Activated T-cell treated with anti-CD3 and anti-CD28 coated beads, Interleukin-2, amount 50 U/mL, for 4 hours (primary cell): ENCODE results near the gene MINAR1. TPM values are rescaled to one million over a fixed set of nuclear protein-coding genes. Genes with fewer than 3 reads are reported as not detected.
"Not testable (repeated sequence)": the region's sequence is repeated elsewhere in the genome, so short reads cannot be mapped to it uniquely, and the experiment has no call there.

Experiments
- ATAC-seq, 2 donors: fragments of 200-7000 bp; cut with Tn5 transposase; one replicate each; pipeline ENCODE4 v1.10.0; 2021
- DNase-seq: peaks from one replicate; pipeline ENCODE4 v3.0.0-alpha.2; 2020
- H3K27me3 Mint-ChIP-seq: one replicate; pipeline ENCODE4 v1.8.0; 2021; ENCODE audit warnings: low read depth, mixed read lengths
- H3K36me3 Mint-ChIP-seq: one replicate; pipeline ENCODE4 v1.8.0; 2022; ENCODE audit warnings: mixed read lengths; ENCODE audit not compliant: insufficient read depth
- H3K4me1 Mint-ChIP-seq: one replicate; pipeline ENCODE4 v1.8.0; 2021; ENCODE audit warnings: low read depth, mixed read lengths
- H3K4me3 Mint-ChIP-seq: one replicate; pipeline ENCODE4 v1.8.0; 2021; ENCODE audit warnings: mild to moderate bottlenecking, moderate library complexity, mixed read lengths
- H3K9me3 Mint-ChIP-seq: one replicate; pipeline ENCODE4 v1.8.0; 2021; ENCODE audit warnings: mixed read lengths
- total RNA-seq, 3 donors: library from RNA; stranded (reverse); gene quantifications; one replicate each; pipeline ENCODE4 v1.2.1, GENCODE V29; 2021

Gene MINAR1
- total RNA-seq, 3 donors from 2014 or later = 0.42 to 0.63 (median 0.43) TPM

DNA sequence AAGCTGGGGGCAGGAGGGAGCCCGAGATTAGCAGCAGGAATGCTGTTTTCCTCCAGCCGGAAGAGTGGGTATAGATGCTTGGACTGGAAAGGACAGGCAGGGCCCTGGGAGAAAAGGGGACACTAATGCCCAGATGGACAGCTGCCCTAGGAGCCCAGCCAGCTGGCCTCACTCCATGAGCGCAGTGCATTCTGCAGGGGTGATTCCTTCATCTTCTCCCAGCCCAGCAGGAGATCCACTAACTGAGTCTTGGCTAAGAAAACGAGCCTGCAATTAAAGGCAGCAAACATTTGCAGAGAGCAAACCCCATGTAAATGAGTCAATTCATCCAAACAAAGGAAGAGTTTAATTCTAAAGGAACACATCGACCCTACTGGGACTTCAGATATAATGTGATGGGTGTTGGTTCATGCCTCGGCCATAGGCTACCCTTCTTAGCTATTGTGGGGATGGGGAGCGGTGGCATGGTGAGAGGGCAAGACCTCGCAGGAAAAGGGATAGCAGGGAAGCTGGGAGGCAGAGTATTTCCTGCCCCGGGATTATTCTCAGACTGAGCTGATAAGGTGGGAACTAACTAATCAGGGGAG lies 13.3 kb upstream of the MINAR1 start:
- Mint-ChIP-seq H3K36me3 (no peaks in the 10 kb centered on the region), H3K4me3 (no peak overlapping the region), H3K27me3 (no peaks in the 10 kb centered on the region), H3K9me3 (no peaks in the 10 kb centered on the region), H3K4me1 (no peaks in the 10 kb centered on the region)
- DNase-seq (no peak), ATAC-seq (no peak)

DNA sequence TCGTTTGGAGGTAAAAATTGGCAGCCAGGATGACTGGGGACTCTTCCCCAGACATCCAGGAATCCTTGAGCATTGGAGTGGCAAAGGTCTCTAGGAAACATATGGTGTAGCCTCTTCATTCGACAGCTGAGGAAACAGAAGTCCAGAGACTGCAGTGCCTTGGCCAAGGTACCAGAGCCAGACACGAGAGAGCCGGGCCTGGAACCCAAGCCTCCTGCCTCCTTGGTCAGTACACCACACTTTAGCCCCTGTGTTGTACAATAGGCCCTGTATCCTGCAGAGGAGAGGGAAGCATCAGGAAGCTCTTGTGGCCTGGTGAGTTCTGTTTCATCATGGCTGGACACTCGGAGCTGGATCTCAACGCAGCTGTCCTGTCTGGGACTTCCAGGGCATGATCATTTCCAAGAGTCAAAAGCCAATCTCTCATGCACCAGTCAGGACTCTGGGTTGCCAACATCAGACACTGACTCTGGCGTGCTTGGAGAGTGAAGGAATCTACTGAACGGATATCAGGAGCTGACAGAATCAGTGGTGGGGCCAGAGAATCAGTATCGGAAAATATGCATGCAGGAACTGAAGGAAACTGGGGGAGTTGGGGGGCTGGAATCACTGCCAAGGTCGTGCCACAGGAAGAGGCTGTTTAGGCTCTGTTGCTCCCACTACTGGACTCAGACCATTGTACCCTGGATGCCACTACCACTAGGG lies 6.4 kb upstream of the MINAR1 start:
- Mint-ChIP-seq H3K4me1 (no peaks in the 10 kb centered on the region), H3K27me3 (peaks cover 25% of the 10 kb centered on the region), H3K36me3 (peaks cover 2% of the 10 kb centered on the region), H3K4me3 (no peak overlapping the region), H3K9me3 (no peaks in the 10 kb centered on the region)
- DNase-seq (no peak), ATAC-seq (no peak)

DNA sequence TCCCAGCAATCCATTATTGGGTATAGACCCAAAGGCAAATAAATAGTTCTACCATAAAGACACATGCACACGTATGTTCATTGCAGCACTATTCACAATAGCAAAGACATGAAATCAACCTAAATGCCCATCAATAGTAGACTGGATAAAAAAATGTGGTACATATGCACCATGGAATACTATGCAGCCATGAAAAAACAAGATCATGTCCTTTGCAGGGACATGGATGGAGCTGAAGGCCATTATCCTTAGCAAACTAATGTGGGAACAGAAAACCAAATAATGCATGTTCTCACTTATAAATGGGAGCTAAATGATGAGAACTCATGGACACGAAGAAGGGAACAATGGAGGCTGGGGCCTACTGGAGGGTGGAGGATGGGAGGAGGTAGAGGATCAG lies 5.2 kb upstream of the MINAR1 start:
- peaks cover 33% of the 10 kb centered on the region for H3K27me3 Mint-ChIP-seq
- not testable (repeated sequence) for H3K4me3 Mint-ChIP-seq, H3K36me3 Mint-ChIP-seq, H3K9me3 Mint-ChIP-seq, ATAC-seq, H3K4me1 Mint-ChIP-seq, DNase-seq

DNA sequence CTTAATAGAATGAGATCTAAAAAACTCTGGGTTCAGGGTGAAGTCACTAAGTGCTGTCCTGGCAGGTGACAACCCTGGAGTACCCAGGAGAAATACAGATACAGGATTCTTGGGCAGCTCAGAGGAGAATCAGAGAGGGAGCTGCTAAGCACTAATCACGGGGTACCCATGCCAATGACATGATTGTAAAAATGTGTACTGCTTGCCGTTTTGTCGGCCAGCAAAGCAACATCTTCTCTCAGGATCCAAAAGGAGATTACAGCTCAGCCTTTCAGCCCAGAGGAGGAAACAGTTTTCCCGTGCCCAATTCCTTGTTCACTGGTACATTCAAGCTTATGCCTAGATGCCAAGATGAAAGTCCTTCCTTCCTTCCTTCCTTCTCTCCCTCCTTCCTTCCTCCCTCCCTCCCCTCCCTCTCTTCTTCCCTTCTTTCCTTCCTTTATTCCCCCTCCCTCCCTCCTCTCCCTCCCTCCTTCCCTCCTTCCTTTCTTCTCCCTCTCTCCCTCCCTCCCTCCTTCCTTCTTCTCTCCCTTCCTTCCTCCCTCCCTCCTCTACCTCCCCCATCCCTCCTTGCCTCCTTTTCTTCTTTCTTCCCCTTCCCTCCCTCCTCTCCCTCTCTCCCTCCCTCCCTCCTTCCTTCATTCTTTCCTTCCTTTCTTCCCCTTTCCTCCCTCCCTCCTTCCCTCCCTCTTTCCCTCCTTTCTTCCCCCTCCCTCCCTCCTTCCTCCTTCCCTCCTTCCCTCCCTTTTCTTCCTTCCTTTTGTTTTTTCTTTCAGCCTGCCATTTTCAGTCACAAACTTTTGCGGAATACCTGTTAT lies 4.1 kb upstream of the MINAR1 start:
- no peaks in the 10 kb centered on the region for H3K9me3 Mint-ChIP-seq
- H3K27me3 Mint-ChIP-seq = peaks cover 40% of the 10 kb centered on the region
- peaks cover 5% of the 10 kb centered on the region for H3K4me1 Mint-ChIP-seq
- H3K36me3 Mint-ChIP-seq = peaks cover 2% of the 10 kb centered on the region
- no peak for ATAC-seq
- no peak for DNase-seq
- no peak overlapping the region for H3K4me3 Mint-ChIP-seq

DNA sequence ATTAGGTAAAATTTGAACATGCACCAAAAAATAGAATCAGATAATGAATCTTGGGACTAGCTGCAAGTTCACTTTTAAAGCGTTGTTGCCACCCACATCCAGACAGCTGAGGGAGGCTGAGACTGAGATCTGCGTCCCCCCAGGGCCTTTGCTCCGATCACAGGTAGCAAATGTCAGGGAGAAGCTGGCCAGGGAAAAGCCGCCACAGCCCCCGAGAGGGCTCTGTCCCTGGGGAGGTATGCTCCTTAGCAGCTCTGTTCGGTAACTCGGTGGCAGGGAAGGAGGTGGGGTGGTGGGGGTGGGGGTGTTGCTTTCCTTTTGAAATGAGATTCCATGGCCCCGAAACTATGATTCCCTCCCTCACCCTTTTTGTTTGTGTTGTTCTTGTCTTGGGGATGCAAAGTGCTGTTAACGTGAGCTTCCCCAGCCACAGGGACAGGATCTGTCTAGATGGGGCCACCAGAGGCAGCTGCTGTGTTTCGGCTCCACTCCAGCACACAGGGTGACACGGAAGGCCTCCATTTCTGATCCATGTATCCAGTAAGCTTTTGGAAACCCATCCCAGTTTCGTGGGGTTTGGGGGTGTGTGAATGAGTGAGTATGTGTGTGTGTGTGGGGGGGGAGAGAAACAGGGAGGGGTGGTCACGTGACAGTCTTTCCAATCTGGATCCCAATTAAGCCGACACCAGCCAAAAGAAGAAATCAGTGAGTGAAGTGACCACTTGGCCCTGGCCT lies 1.1 kb upstream of the MINAR1 start:
- DNase-seq = no peak
- Mint-ChIP-seq H3K4me3 (no peak overlapping the region), H3K36me3 (no peaks in the 10 kb centered on the region), H3K27me3 (peaks cover 63% of the 10 kb centered on the region), H3K9me3 (no peaks in the 10 kb centered on the region), H3K4me1 (peaks cover 5% of the 10 kb centered on the region)
- ATAC-seq = no peak

DNA sequence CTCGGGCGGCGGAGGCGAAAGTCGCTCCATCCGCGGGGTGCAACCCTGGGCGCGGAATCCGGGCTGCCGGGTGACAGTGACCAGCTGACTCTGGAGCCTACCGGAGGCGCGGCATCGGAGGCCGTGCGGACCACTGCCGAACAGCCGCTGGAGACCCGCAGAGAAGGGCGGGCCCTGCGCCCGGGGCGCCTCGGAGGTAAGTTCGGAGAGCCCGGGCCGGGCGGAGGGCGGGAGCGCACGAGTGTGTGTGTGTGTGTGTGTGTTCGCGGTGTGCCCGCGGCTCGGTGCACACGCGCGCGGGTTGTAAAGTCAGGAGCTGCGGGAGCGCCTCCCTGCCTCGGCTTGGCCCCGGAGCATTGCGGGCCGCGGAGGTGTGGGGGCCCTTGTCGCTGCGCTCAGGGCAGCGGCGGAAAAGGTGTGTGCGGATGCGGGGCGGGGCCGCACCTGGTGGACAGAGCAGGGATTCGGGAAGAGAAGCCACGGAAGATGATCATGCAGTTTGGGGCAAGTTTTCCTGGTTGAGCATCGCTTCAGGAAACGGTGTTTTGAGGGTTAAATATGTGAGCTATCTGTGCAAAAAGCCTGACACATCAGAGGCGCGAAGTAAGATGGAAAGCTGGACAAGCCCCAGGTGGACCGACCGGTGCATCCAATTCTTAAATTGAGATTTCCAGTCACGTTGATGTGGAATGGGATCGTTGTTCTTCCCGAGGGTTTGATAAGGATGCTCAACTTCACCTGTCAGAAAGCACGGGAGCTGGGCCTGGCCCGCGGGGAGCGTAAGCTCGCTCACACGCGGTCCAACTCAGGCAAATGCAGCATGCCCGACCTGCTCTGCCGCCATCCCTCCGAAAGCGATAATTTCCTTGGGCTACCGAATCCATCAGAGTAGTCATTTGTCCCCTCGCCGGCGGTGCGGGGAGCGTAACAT lies 474 bp downstream of the MINAR1 start:
- Mint-ChIP-seq H3K36me3 (no peaks in the 10 kb centered on the region), H3K27me3 (peaks cover 64% of the 10 kb centered on the region)
- ATAC-seq = peak; percentile 21 to 39

DNA sequence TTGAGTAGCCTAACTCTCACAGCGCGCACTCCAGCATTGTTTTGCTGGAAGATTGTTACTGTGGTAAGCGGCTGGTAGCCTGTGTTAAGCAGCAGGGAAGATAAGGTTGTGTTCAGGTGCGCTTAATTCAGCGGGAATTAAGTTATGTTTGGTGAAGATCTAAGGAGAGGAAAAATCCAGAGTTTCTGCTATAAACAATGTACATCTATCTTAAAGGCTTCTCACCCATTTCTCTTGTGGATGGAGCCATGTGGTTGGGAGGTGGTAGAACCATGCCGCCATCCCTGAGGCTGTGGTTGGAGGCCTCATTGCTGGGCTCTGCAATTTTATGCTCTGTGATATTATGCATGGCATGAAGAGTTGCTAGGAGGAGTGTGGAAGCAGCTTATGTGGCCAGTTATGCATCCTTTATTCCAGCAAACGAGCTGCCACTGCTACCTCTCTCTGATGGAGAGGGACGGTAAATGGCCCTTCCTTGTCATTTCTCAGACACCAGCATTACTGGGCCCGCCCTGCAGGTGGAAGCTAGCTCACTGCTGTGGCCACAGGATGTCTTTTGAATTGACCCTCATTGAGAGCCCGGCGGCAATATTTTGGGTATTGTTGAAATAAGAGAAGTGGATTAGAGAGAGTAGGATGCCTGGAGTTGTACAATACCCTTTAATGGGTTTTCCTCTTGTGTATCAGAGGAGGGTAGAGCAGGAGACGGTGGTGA lies 1.3 kb downstream of the MINAR1 start:
- ATAC-seq = no peak
- H3K36me3 Mint-ChIP-seq = no peaks in the 10 kb centered on the region
- DNase-seq = no peak
- no peaks in the 10 kb centered on the region for H3K9me3 Mint-ChIP-seq
- peaks cover 5% of the 10 kb centered on the region for H3K4me1 Mint-ChIP-seq
- no peak overlapping the region for H3K4me3 Mint-ChIP-seq
- H3K27me3 Mint-ChIP-seq = peaks cover 61% of the 10 kb centered on the region

More for the DNA sequence above, 474 bp downstream of the MINAR1 start:
- Mint-ChIP-seq H3K4me3 (no peak overlapping the region), H3K4me1 (peaks cover 5% of the 10 kb centered on the region), H3K9me3 (no peaks in the 10 kb centered on the region)
- no peak for DNase-seq

DNA sequence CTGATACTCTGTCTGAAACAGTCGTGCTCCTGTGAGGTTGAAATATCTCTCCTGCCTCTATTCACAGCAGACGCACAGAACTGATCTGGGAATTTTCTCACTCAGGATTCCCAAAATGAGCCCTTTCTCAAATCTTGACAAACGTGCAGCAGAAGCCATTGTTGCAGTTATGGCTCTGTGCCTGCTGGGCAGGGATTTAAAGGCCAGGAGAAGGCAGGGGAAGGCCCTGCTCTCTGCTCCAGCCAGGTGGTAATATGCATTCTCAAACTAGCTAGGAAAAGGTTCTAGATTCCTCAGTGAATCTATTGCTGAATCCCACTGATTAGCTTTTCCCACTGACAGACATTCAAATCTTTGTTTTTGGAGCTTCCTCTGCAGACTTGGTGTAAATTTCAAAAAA lies 2.2 kb downstream of the MINAR1 start:
- H3K9me3 Mint-ChIP-seq = no peaks in the 10 kb centered on the region
- ATAC-seq = no peak
- no peaks in the 10 kb centered on the region for H3K36me3 Mint-ChIP-seq
- H3K4me1 Mint-ChIP-seq = peaks cover 5% of the 10 kb centered on the region
- DNase-seq = no peak
- H3K27me3 Mint-ChIP-seq = peaks cover 54% of the 10 kb centered on the region
- no peak overlapping the region for H3K4me3 Mint-ChIP-seq

DNA sequence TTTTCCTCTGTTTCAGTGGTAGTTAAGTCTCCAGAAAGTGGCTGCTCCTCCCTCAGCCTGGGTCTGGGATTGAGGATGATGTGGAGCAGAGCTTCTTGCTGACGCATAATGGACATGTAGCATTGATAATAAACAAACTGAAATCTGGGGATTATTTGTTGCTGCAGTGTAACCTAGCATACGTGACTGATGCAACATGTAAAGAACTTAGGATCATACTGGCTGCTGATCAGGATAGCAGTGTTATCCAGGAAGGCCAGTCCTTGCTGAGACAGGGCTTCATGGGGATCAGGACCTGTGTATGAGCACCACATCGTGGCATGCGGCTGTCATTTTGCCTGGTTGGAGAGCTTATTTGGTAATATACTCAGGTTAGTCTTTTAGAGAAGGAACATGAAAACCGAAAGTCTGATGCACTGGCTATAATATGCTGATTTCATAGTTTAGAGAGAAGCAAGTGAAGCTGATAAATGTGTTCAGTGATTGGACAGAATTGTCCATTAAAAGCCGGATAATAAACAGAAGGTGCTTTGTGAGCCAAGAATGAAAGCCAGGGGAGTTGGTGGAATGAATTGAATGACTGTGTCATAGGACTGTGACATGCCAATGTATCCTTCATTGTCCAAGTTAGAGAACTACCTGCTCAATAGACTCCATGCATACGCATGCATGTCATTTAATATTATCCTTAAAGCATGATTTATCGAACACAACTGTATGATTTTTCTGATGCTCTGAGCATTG lies 4.1 kb downstream of the MINAR1 start:
- Mint-ChIP-seq H3K4me1 (peaks cover 3% of the 10 kb centered on the region), H3K4me3 (no peak overlapping the region), H3K27me3 (peaks cover 36% of the 10 kb centered on the region), H3K9me3 (no peaks in the 10 kb centered on the region), H3K36me3 (no peaks in the 10 kb centered on the region)
- no peak for ATAC-seq
- DNase-seq = no peak

DNA sequence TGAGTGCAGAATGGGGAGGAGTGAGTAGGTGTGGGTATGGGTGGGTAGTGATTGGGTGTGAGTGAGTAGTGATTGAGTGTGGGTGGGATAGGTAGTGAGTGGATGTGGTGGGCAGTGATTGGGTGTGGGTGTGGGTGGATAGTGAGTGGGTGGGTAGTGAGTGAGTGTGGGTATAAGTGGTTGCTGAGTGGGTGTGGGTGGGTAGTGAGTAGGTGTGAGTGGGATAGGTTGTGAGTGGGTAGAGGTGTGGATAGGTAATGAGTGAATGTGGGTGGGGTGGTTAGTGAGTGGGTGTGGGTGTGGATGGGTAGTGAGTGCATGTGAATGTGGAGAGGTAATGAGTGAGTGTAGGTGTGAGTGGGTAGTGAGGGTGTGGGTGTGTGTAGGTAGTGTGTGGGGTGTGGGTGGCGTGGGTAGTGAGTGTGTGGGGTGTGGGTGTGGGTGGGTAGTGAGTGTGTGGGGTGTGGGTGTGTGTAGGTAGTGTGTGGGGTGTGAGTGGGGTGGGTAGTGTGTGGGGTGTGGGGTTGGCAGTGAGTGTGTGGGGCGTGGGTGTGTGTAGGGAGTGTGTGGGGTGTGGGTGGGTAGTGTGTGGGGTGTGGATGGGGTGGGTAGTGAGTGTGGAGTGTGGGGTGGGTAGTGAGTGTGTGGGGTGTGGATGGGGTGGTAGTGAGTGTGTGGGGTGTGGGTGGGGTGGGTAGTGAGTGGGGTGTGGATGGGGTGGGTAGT lies 5.3 kb downstream of the MINAR1 start:
- no peak for DNase-seq
- H3K4me3 Mint-ChIP-seq = no peak overlapping the region
- peaks cover 32% of the 10 kb centered on the region for H3K27me3 Mint-ChIP-seq
- H3K36me3 Mint-ChIP-seq = no peaks in the 10 kb centered on the region
- H3K4me1 Mint-ChIP-seq = no peaks in the 10 kb centered on the region
- H3K9me3 Mint-ChIP-seq = no peaks in the 10 kb centered on the region
- no peak for ATAC-seq

DNA sequence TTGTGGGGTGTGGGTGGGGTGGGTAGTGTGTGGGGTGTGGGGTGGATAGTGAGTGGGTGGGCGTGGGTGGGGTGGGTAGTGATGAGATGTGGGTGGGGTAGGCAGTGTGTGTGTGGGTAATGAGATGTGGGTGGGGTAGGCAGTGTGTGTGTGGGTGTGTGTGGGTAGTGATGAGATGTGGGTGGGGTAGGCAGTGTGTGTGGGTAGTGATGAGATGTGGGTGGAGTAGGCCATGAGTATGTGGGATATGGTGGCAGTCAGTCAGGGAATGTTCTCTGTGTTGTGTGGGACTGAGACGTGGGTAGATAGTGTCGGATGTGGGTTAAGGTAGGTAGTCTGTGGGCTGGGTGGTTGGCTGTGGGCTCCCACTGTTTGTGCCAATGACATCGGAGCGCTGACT lies 7.1 kb downstream of the MINAR1 start:
- H3K4me3 Mint-ChIP-seq = no peak overlapping the region

DNA sequence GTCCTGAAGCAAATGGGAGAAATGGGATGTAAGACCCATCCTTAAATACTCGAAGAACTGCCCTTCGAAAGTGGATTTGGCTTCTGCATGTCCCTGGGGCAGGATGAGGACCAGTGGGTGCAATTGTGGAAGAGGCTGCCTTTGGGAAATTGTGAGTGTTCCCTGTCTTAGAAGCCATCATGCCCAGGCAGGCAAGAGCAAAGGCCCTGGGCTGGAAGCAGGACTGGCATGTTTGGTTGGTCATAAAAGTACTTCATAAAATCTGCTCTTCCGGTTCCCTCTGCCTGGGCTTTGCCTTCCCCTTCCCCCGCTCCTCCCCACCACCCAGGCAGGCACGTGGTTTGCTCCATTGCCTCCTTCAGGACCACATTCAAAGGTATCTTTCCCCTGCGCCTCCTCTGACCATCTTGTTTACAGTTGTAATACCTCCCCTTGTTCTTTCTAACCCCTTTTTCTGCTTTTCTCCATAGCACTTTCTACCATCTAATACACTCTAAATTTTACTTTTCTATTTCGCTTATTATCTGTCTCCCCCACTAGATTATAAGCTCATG lies 8.3 kb downstream of the MINAR1 start:
- no peaks in the 10 kb centered on the region for H3K36me3 Mint-ChIP-seq
- no peak overlapping the region for H3K4me3 Mint-ChIP-seq
- ATAC-seq (no peak), DNase-seq (no peak)
- peaks cover 7% of the 10 kb centered on the region for H3K27me3 Mint-ChIP-seq
- no peaks in the 10 kb centered on the region for H3K9me3 Mint-ChIP-seq
- no peaks in the 10 kb centered on the region for H3K4me1 Mint-ChIP-seq

More for the DNA sequence above, 7.1 kb downstream of the MINAR1 start:
- Mint-ChIP-seq H3K9me3 (no peaks in the 10 kb centered on the region), H3K4me1 (no peaks in the 10 kb centered on the region), H3K36me3 (no peaks in the 10 kb centered on the region), H3K27me3 (peaks cover 16% of the 10 kb centered on the region)
- DNase-seq (no peak), ATAC-seq (no peak)
